Ureter (tissue), 1 donor: ENCODE results near the gene COA8. TPM values are rescaled to one million over a fixed set of nuclear protein-coding genes. Genes with fewer than 3 reads are reported as not detected.

Source experiments
- DNase-seq: peaks from one replicate; pipeline ENCODE4 v3.0.0-alpha.2; 2020; ENCODE audit warnings: low spot score
- total RNA-seq: library from RNA; stranded (reverse); gene quantifications from one replicate; pipeline ENCODE4 v1.2.4, GENCODE V29; 2023
- donor health status: DM: yes; HTN: yes; CAD: no.

Gene COA8
- total RNA-seq, 1 donor from 2014 or later = 37.3 TPM

DNA sequence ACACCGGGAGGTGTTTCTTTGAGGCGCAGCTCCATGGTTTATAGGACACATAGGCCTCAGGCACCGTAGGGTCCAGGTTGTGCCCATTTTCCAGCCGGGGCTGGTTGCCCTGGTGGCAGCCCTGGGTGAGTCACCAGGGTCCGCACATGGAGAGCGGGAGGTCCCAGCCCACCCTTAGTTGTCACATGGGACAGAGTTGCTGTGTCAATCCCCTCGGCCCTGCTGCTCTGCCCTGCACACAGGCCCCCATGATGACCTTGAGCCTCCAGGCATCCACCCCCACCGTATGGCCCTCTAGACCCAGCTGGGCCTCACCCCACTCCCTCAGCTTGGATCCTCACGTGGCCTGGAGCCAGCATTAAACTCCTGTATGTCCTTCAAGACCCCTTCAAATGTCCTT is 26.1 kb upstream of the COA8 start:
- no peak for DNase-seq

DNA sequence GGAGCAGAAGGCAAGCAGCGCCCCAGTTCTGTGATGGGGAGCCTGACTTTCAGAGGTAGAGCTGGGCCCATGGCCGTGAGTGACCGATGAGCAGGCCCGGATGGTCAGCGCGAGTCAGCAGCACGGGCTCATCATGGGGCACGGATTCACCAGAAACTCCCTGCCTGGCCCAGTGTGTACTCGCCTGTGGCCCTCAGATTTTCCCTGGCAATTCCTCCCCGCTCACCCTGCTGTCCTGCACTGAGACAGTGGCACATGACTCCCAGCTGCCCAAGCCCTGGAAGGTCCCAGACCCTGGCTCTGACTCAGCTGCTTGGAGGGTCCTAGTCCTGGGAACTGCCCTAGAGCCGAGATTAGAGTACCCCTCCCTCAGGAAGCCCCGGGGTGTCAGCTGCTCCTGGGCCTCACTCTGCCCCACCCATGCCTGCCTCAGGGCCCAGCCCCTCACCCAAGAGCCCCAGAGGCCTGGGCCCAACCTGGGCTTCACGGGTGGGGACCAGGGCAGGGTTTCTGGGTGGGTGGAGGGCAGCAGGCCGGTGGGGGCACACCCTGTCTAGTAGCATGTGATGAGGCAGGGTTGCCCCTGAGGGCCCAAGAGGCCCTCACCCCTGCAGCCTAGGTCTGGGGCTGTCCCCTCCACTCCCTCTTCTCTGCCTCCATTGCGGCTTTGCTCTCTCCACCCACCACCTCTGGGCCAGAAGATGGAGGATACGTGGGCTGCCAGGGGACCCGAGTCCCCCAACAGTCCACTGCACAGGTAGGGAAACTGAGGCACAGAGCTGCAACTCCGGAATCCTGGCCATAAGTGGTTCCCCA is 25.4 kb upstream of the COA8 start:
- no peak for DNase-seq

DNA sequence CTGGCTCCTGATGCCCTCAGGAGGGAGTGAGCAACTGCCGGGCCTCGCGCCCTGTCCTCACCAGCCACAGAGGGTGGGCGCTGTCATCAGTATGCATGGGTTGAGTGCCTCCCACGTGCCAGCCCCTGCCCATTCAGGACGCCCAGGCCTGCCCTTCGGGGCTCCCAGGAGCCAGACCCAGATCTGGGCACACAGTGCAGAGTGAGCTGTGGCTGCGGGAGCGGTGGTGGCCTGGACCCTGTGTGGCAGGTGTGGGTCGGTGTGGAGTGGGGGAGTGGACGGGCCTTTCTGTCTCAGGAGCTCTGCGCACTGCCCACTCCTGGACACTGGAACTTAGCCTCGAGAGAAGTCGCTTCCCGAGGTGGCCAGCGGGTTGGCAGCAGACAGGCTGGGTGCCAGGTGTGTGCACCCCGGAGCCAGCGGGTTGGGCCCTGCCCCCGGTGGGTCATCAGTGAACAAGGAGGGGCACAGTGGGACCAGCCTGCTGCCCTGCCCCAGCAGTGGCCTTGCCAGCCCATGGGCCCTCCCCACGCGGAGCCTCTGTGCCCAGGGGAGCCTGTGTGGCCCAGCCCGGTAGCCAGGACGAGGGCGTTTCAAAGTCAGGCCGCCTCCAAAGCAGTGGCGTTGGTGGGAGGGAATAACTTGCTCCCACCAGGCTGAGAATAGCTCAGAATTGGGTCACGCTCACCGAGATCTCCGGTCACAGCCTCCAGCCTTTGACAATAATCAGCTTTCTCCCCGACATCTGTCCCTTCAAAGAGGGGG is 24.3 kb upstream of the COA8 start:
- no peak for DNase-seq

DNA sequence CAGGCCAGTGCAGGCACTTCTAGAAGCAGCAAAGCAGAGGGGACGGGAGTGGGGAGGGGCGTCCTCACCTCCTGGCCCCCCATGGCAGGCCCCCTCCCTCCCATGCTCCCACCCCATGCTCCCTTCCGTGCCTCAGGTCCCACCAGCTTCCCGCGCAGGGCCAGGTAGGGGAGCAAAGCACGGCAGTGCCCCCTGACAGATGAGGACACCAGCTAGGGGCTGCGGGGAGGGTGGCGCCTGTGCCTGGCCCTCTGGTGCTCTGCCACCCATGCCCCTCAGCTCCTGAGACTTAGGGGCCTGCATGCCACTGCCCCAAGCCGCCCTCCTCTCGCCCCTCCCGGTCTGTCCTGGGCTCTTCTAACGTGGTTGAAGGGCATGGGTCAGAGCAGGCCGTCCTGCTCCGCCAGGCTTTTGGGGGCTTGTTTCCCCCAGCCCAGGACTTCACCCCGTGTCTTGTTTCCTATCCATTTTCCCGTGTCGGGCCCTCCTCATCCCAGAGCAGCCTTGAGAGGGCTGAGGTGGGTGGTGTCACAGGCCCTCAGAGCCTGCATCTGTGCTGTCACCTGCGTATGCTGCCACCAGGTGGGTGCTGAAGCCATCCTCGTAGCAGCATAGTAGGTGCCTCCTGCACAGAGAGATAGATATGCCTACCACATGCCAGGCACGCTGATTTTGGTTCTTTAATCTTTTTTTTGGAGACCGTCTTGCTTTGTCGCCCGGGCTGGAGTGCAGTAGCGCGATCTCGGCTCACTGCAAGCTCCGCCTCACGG is 23.5 kb upstream of the COA8 start:
- no peak for DNase-seq

DNA sequence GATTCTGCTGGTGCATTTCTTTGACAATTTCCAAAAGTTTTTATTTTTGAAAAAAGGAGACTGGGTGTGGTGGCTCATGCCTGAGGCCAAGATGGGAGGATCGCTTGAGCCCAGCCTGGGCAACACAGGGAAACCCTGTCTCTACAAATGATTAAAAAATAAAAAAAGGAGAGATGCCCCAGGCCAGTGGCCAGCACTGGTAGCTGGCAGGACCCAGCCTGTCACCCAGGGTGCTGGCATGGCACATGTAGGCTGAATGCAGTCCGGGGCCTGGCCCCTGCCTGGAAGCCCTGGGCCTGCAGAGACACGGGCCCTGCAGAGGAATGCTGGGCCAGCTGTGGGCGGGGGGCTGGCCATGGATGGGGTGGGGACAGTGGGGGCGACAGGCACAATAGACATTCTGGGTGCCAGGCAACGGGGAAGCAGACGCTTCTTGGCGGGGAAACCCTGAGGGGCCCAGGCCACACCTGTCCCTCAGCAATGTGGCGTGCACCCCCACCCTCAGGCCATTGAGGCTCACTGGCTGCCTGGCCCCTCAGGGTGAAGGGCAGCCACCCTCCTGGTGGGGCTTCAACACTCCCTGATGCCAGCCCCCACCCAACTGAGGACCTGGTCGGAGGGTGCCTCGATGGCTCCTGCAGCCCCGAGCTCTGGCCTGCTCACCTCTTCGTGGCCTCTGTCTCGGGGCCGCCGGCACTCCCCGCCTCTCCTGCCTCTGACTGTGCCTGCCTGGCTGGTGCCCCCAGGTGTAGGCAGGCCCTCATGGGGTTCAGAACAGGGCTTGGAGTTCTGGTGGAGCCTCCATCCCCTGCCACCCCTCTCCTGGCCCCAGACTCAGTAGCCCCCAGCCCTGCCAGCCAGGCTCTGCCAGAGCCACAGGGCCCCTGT is 21.7 kb upstream of the COA8 start:
- DNase-seq = no peak

DNA sequence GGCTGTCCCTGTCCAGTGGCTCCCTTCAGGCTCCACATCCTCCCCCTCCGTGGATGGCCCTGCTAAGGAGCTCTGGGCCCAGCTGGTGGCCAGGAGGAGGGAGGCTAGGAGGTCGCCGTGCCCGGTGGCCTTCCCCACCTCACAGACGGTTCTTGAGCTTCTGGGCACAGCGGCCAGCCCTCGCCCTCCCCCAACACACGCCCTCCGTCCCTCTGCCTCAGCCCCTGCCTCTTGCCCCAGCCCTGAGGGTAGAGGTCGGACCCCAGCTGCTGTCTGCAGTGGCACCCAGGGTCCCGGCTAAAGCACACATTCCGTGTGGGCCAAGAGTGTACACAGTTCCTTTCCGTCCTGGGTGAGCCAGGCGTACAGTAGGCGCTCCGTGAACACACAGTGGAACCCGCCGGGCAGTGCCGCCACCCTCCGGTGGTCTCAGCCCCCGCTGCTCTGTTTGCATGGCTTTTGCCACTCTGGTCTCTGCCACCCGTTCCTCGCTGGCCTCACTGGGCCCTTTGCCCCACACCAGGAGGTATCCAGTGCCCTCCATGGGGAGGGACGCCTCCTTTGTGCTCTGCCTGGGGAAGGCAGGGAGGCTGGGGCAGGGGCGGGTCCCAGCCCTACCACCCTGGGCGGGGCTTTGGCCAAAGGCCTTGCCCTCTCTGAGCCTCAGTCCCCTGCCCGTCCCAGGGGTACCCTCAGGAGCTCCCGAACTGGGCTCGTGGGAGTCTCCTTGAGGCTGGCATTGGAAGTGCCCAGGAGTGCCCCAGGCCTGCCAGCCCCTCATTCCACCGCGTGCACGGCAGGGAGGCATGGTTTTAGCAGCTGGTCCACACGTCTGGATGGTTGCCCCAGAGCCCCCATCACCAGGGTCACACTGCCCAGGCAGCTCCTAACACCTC is 20.8 kb upstream of the COA8 start:
- DNase-seq = no peak

DNA sequence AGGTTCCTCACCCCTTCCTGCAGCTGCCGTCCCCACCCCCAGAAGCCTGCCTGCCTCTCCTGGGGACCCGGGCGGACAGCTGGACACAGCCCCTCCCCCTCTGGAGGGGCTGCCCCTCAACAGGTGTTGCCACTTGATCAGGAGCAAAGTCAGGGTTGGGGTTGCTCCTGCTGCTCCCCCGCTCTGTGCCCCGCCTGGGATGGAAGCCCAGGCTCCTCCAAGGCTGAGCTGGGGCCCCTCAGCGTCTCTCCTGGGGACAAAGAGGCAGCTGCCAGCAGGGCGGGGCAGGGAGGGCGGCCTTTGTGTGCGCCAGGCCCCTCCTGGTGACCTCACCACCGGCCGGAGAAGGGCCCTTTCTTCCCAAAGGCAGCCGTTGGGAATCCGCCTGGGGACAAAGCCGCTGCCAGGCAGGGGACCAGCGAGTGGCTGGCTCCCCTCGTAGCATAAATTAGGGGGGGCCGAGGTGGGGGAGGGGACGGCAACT is 20.1 kb upstream of the COA8 start:
- no peak for DNase-seq

DNA sequence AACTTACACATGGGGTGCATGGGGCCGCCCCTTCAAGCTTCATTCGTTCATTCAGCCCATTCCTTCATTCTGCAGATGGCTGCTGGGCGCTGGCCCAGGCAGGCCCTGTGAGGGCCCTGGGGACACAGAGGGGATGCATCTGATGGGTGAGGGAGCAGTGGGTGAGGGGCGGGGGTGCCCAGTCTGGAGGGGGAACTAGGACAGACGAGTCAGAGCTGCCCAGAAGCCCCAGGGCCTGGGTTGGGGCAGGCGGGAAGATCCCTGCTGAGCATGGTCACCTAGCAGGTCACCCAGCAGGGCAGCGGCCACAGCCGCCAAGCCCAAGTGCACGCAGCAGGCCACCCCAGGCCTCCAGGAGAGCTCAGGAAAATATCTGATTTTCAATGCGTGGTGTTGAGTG is 19.6 kb upstream of the COA8 start:
- no peak for DNase-seq

DNA sequence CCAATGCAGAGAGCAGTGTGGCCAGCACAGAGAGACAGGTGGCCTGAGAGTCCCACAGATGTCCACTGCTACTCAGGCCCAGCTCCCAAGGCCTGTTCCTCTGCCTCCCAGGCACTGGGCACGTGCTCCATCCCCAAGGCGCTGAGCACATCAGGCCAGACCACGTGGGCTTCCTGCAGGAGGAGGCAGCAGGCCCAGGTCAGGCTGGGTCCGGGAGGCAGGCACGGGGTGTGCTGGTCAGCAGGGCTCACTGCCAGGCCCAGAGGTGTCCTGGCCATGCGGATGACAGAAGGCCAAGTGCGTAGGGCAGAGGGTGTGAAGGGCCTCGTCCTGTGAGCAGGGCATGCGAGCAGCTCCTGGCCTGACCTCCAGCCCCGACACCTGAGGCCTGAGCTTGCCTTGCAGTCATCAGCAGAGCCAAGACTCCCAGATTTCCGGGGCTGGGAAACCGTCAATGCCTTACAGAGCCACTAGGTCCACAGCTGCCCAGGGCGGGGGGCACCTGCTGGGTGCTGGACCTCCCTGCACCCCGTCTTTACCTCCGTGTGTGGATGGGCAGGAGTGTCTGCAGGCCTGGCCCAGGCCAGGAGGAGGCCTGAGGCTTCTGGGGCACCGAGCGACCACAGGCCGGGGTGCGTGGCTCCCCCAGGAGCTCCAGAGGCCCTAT is 18.9 kb upstream of the COA8 start:
- no peak for DNase-seq

DNA sequence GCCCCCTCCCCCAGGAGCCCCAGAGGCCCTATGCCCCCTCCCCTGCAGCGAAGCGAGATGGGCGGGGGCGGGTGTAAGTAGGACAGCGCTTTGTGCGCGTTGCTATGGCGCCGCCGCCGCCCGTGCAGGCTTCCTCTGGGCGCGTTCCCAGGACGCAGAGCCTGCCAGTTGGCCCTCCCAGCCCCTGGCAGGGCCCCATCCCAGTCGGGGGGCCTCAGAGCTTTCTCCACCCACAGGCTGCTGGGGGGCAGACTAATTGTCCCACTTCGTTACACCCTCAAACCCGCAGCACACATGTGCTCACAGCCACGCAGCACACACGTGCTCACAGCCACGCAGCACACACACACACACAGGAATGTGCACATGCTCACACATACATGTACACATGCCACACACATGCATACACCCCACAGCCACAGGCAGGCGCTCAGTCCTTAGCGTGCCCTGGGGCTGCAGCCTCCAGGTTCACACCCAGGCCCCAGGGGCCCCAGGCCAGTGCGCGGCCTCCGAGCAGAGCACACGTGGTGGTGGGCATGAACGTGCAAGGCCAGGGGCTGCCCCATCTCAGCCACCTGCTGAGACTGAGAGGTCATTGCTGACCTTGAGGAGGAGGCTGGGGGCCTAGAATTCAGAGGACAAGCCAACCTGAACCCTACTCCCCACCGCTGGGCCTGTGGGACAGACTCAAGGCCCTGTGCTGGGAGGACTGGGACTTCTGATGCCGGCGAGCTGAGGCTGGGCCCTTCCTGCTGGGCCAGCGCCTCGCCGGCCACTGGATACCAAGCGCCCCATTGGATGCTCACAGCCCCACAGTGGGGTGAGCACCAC is 18.2 kb upstream of the COA8 start:
- DNase-seq = no peak

DNA sequence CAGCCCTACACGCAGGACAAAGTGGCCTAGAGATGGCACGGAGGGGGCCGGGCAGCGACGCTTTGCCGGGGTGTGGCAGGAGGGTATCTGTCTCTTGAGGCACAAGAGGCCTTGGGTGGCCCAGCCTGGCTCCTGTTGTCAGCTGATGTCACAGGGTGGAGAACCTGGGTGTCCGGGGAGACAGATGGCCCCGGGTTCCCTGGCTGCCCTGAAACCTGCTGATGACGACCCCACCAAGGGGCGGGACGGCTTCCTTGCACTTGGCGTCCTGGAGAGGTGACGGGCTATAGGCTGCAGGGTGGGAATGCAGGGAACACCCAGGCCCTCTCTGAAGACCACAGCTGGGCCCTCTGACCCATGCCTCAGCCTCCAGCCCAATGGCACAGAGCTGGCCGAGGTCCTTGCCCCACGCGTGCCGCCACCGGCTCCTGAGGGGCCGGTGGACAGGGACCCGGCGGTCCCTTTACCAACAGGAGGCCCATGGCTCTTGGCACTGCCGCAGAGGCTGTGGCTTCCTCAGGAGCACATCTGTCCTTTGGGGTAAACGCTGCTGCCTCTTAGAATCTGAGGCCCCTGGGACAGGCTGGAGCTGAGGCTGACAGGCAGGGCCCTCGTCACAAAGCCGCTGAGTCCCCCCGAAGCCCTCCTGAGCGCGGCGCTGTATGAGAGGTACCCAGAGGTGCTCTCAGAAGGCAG is 17.4 kb upstream of the COA8 start:
- no peak for DNase-seq

DNA sequence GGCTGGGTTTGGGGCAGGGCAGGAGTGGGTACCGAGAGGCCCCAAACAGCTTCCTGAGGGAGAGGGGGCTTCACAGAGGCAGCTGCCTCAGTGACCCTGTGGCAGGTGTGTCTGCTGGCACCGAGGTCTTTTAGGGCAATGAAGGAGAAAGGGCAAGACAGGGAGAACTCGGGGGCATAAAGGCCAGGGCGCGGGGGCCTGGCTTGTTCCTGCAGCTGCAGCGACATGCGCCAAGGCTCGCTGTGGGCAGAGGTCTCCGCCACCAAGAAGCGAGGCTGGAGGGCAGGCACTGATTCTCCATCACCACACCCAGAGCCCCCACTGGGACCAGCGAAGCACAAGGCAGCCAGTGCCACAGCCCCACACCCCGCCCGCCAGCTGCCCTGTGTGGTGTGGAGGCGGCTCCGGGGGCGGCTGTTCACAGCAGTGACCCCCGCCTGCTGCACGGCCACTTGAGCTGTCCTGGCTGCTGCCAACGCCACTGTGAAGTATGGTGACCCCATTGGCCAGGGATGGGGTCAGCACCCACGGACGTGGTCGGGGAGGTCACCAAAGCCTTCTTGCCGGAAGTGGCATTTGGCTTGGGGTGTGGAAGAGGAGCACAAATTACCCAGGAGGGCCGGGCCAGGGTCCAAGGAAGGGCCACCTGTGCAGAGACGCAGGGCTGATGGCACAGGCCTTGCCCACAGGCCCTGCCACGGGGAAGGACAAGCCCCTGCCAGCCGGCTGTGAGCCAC is 16.7 kb upstream of the COA8 start:
- peak; percentile 41 for DNase-seq

DNA sequence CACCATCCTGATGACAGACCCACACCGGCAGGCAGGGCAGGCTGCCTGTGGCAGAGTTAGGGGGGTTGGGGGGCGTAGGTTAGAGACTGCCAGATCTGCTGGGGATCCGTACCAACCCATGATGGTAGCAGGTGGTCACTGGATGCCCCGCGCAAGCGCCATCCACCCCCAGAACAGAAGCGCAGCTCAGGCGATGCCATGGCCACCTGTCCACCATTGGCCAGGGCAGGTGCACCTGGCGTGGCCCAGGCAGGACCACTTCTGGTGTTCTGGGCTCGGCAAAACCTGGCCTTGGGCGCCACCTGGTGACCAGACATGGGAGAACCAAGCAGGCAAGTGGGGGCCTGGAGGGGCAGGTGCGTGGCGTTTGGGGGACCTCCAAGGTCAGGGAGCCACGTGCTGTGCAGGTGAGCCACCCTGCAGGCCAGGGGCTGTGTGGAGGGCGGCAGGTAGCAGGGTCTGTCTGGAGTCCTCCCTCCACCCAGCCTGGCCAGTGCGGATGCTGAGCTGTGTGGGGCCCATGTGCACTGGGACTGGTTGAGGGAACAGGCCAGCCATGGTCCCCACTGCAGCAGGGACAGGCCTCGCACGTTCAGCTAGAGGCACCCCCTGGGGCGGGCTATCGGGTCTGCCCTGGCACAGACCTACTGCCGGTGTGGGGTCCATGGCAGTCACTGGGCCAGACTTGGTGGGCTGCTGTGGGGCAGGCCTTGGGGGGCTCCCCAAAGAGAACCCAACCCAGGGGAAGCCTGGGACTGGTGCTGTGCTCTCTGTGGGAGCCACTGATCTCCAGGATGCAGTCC is 15.9 kb upstream of the COA8 start:
- peak; percentile 73 for DNase-seq

DNA sequence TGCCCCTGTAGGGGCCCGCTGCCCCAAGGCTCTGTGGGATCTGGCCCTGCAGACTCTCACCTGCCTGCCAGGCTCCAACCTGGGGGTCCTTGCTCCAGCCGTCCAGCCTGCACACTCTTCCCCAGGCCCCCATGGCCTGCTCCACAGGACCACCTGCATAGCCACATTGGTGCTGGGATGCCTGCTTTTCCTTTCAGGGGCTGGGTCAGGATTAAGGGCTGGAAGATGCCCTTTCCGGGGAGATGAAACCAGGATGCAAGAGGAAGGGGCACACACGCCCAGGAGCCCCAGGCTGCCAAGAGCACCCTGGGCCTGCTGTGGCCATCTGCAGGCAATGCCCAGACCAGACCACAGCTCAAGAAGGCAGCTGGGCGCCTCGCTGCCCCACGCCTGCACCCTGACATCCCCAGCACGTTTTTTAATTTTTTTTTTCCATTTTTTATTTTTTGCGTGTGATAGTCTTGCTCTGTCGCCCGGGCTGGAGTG is 15.3 kb upstream of the COA8 start:
- no peak for DNase-seq

DNA sequence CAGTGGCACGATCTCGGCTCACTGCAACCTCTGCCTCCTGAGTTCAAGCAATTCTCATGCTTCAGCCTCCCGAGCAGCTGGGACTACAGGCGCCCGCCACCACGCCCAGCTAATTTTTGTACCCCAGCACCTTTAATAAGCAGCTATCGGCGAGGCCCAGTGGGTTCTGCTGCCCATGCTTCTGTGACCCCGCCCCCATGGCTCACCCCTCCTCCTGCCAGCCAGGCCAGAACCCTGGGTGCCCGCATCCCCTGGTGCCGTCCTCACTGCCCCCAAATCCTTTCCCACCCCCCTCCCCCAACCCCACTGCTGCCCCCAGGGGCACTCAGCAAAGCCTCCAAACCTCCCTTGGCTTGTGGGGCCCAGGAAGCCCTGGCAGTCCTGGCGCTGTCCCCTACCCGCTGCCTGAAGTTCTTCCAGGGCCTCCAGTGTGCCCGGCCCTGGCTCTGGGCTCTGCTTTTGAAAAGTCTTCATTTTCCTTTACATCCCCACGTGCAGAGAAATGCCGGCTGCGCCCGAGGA is 14.8 kb upstream of the COA8 start:
- no peak for DNase-seq
